T-helper 2 cell treated with Interferon-gamma antibody and Interleukin-4, amounts not matched to agents 5 μg/mL and 100 μg/mL, for 36 hours (primary cell): ENCODE results near the gene STAT2.
A peak's percentile ranks its signal among the peaks of the same experiment; 100 is the strongest.
"Not testable (repeated sequence)": the region's sequence is repeated elsewhere in the genome, so short reads cannot be mapped to it uniquely, and the experiment has no call there.

Source experiments
- DNase-seq: peaks from one replicate; pipeline ENCODE4 v3.0.0; 2021; ENCODE audit warnings: low spot score
- H3K27ac Mint-ChIP-seq: one replicate; pipeline ENCODE4 v1.8.0; 2021; ENCODE audit warnings: mild to moderate bottlenecking, mixed read lengths
- H3K27me3 Mint-ChIP-seq: one replicate; pipeline ENCODE4 v1.8.0; 2021; ENCODE audit warnings: low read depth, mixed read lengths
- H3K36me3 Mint-ChIP-seq: one replicate; pipeline ENCODE4 v1.8.0; 2021; ENCODE audit warnings: low read depth, mixed read lengths
- H3K4me1 Mint-ChIP-seq: one replicate; pipeline ENCODE4 v1.8.0; 2021; ENCODE audit warnings: low read depth, mixed read lengths
- H3K4me3 Mint-ChIP-seq: one replicate; pipeline ENCODE4 v1.8.0; 2022; ENCODE audit warnings: mild to moderate bottlenecking, moderate library complexity, mixed read lengths
- H3K9me3 Mint-ChIP-seq: one replicate; pipeline ENCODE4 v1.8.0; 2021; ENCODE audit warnings: mixed read lengths

The STAT2 gene

GRCh38 chr12:56326533-56326932, 33.4 kb downstream of the STAT2 start:
- H3K27ac Mint-ChIP-seq, result no peak overlapping the region
- no peak for DNase-seq

GRCh38 chr12:56326126-56326525, 33.8 kb downstream of the STAT2 start:
- H3K36me3 Mint-ChIP-seq, result peaks cover 29% of the 10 kb centered on the region
- no peaks in the 10 kb centered on the region for H3K9me3 Mint-ChIP-seq
- DNase-seq, result no peak
- H3K4me1 Mint-ChIP-seq, result no peaks in the 10 kb centered on the region
- no peak overlapping the region for H3K4me3 Mint-ChIP-seq
- no peak overlapping the region for H3K27ac Mint-ChIP-seq
- H3K27me3 Mint-ChIP-seq, result no peaks in the 10 kb centered on the region

More at GRCh38 chr12:56326533-56326932, 33.4 kb downstream of the STAT2 start:
- Mint-ChIP-seq H3K4me1 (peaks cover 2% of the 10 kb centered on the region), H3K27me3 (no peaks in the 10 kb centered on the region), H3K4me3 (no peak overlapping the region), H3K36me3 (peaks cover 29% of the 10 kb centered on the region), H3K9me3 (no peaks in the 10 kb centered on the region)

GRCh38 chr12:56324206-56324605, 35.7 kb downstream of the STAT2 start:
- H3K9me3 Mint-ChIP-seq, result no peaks in the 10 kb centered on the region
- no peak overlapping the region for H3K27ac Mint-ChIP-seq
- no peaks in the 10 kb centered on the region for H3K4me1 Mint-ChIP-seq
- DNase-seq, result no peak
- H3K27me3 Mint-ChIP-seq, result no peaks in the 10 kb centered on the region
- H3K36me3 Mint-ChIP-seq, result peaks cover 33% of the 10 kb centered on the region
- no peak overlapping the region for H3K4me3 Mint-ChIP-seq

- not testable (repeated sequence) for H3K27me3 Mint-ChIP-seq, H3K4me1 Mint-ChIP-seq, H3K27ac Mint-ChIP-seq, H3K4me3 Mint-ChIP-seq, DNase-seq, H3K9me3 Mint-ChIP-seq
- H3K36me3 Mint-ChIP-seq, result peaks cover 31% of the 10 kb centered on the region
Observed at GRCh38 chr12:56321610-56322009, 38.3 kb downstream of the STAT2 start.

GRCh38 chr12:56321027-56321426, 38.9 kb downstream of the STAT2 start:
- DNase-seq, result no peak
- H3K27ac Mint-ChIP-seq, result no peak overlapping the region

GRCh38 chr12:56317675-56318074, 42.2 kb downstream of the STAT2 start:
- Mint-ChIP-seq H3K9me3 (no peaks in the 10 kb centered on the region), H3K27ac (no peak overlapping the region), H3K4me1 (peaks cover 12% of the 10 kb centered on the region), H3K36me3 (peaks cover 18% of the 10 kb centered on the region), H3K27me3 (no peaks in the 10 kb centered on the region), H3K4me3 (no peak overlapping the region)
- no peak for DNase-seq

More at GRCh38 chr12:56321027-56321426, 38.9 kb downstream of the STAT2 start:
- Mint-ChIP-seq H3K27me3 (no peaks in the 10 kb centered on the region), H3K4me1 (peaks cover 9% of the 10 kb centered on the region), H3K9me3 (no peaks in the 10 kb centered on the region), H3K4me3 (no peak overlapping the region), H3K36me3 (peaks cover 28% of the 10 kb centered on the region)

GRCh38 chr12:56315622-56316473, 44.1 kb downstream of the STAT2 start, which contains the start of gene CNPY2:
TSS of gene CNPY2 (minus strand) at chr12:56315988. CDS start at chr12:56315217, 771 bp downstream.
- no peaks in the 10 kb centered on the region for H3K27me3 Mint-ChIP-seq
- peak; percentile 88 for DNase-seq
- peaks cover 12% of the 10 kb centered on the region for H3K4me1 Mint-ChIP-seq
- no peaks in the 10 kb centered on the region for H3K9me3 Mint-ChIP-seq
- peaks cover 21% of the 10 kb centered on the region for H3K36me3 Mint-ChIP-seq
- H3K27ac Mint-ChIP-seq, result peak within 1 kb of the TSS; percentile 92
- H3K4me3 Mint-ChIP-seq, result peak within 1 kb of the TSS; percentile 97

GRCh38 chr12:56315249-56315621, 44.7 kb downstream of the STAT2 start:
- no peaks in the 10 kb centered on the region for H3K9me3 Mint-ChIP-seq
- peak overlapping the region; percentile 97 for H3K4me3 Mint-ChIP-seq
- H3K27ac Mint-ChIP-seq, result peak overlapping the region; percentile 92
- H3K36me3 Mint-ChIP-seq, result peaks cover 22% of the 10 kb centered on the region
- H3K4me1 Mint-ChIP-seq, result peaks cover 12% of the 10 kb centered on the region
- no peaks in the 10 kb centered on the region for H3K27me3 Mint-ChIP-seq
- no peak for DNase-seq

GRCh38 chr12:56311003-56311402, 48.9 kb downstream of the STAT2 start:
- Mint-ChIP-seq H3K4me1 (peaks cover 3% of the 10 kb centered on the region), H3K9me3 (no peaks in the 10 kb centered on the region), H3K36me3 (peaks cover 18% of the 10 kb centered on the region), H3K27me3 (no peaks in the 10 kb centered on the region), H3K27ac (no peak overlapping the region), H3K4me3 (no peak overlapping the region)
- DNase-seq, result no peak

GRCh38 chr12:56308714-56309113, 51.2 kb downstream of the STAT2 start:
- Mint-ChIP-seq H3K4me3 (no peak overlapping the region), H3K36me3 (peaks cover 10% of the 10 kb centered on the region), H3K27me3 (no peaks in the 10 kb centered on the region), H3K4me1 (no peaks in the 10 kb centered on the region), H3K9me3 (no peaks in the 10 kb centered on the region), H3K27ac (no peak overlapping the region)
- DNase-seq, result no peak

GRCh38 chr12:56307221-56307965, 52.5 kb downstream of the STAT2 start:
- Mint-ChIP-seq H3K9me3 (no peaks in the 10 kb centered on the region), H3K27ac (no peak overlapping the region), H3K27me3 (no peaks in the 10 kb centered on the region), H3K4me3 (no peak overlapping the region), H3K36me3 (peaks cover 10% of the 10 kb centered on the region), H3K4me1 (no peaks in the 10 kb centered on the region)
- no peak for DNase-seq

- Mint-ChIP-seq H3K36me3 (peaks cover 5% of the 10 kb centered on the region), H3K27me3 (no peaks in the 10 kb centered on the region), H3K4me3 (no peak overlapping the region), H3K27ac (no peak overlapping the region), H3K9me3 (no peaks in the 10 kb centered on the region), H3K4me1 (peaks cover 15% of the 10 kb centered on the region)
- no peak for DNase-seq
Observed at GRCh38 chr12:56304872-56305590, 54.9 kb downstream of the STAT2 start.

- no peak overlapping the region for H3K4me3 Mint-ChIP-seq
- no peak for DNase-seq
- no peak overlapping the region for H3K27ac Mint-ChIP-seq
- H3K4me1 Mint-ChIP-seq, result peaks cover 15% of the 10 kb centered on the region
- no peaks in the 10 kb centered on the region for H3K27me3 Mint-ChIP-seq
- H3K9me3 Mint-ChIP-seq, result no peaks in the 10 kb centered on the region
- no peaks in the 10 kb centered on the region for H3K36me3 Mint-ChIP-seq
Observed at GRCh38 chr12:56304276-56304675, 55.6 kb downstream of the STAT2 start.
